ENCODE measurements around the gene HOXA10. TPM values are rescaled to one million over a fixed set of nuclear protein-coding genes. Genes with fewer than 3 reads are reported as not detected.

The HOXA10 gene
- total RNA-seq, 1 donor from 2014 or later: not detected

- peak; percentile 93 for DNase-seq
Observed at GRCh38 chr7:27130540-27131389, 43.4 kb downstream of the HOXA10 start, which contains the start of gene HOXA4. TSS of gene HOXA4 (minus strand) at chr7:27130757. CDS start at chr7:27130733, 24 bp downstream.

GRCh38 chr7:27129729-27130539 lies 44.2 kb downstream of the HOXA10 start:
- no peak for DNase-seq

GRCh38 chr7:27128776-27129728 lies 45.1 kb downstream of the HOXA10 start:
- DNase-seq: no peak

- DNase-seq: peak; percentile 92
Observed at GRCh38 chr7:27128034-27128433, 46.1 kb downstream of the HOXA10 start.

GRCh38 chr7:27126596-27127327 lies 47.4 kb downstream of the HOXA10 start:
- no peak for DNase-seq

- DNase-seq: no peak
Observed at GRCh38 chr7:27125986-27126394, 48.1 kb downstream of the HOXA10 start.

- no peak for DNase-seq
Observed at GRCh38 chr7:27124902-27125689, 49.0 kb downstream of the HOXA10 start.

- DNase-seq: no peak
Observed at GRCh38 chr7:27124096-27124901, 49.8 kb downstream of the HOXA10 start.

- no peak for DNase-seq
Observed at GRCh38 chr7:27123477-27124053, 50.6 kb downstream of the HOXA10 start.

GRCh38 chr7:27123007-27123476 lies 51.1 kb downstream of the HOXA10 start:
- no peak for DNase-seq

- DNase-seq: no peak
Observed at GRCh38 chr7:27122077-27122910, 51.8 kb downstream of the HOXA10 start.

GRCh38 chr7:27121684-27122076 lies 52.4 kb downstream of the HOXA10 start:
- no peak for DNase-seq

Small RNA genes within 50 kb of the gene (small RNA-seq; reads per million reads assigned to genes)
- not detected for gene AC004080.5 (ENCODE audit: low replicate concordance)
- not detected for gene RF02140 (ENCODE audit: low replicate concordance)
- gene RF02141 (ENCODE audit: low replicate concordance): not detected

Other genes starting within 250 kb of the HOXA10 start
- not detected for gene HOXA1, start 78.3 kb downstream of the HOXA10 start, total RNA-seq
- not detected for gene HOXA2, start 71.6 kb downstream of the HOXA10 start, total RNA-seq
- not detected for gene HOXA4, start 43.6 kb downstream of the HOXA10 start, total RNA-seq
- gene HOXA5, start 30.6 kb downstream of the HOXA10 start, total RNA-seq: 0.21 TPM
- gene HOXA6, start 26.5 kb downstream of the HOXA10 start, total RNA-seq: not detected
- gene HOXA3, start 21.7 kb downstream of the HOXA10 start, total RNA-seq: 2.4 TPM
- not detected for gene HOXA7, start 17.6 kb downstream of the HOXA10 start, total RNA-seq
- not detected for gene HOXA9, start 8.8 kb downstream of the HOXA10 start, total RNA-seq
- not detected for gene HOXA11, start 10.9 kb upstream of the HOXA10 start, total RNA-seq
- gene HOXA13, start 25.8 kb upstream of the HOXA10 start, total RNA-seq: not detected
- not detected for gene EVX1, start 68.5 kb upstream of the HOXA10 start, total RNA-seq

Measured in tongue (tissue), 3 donors.